Tibial nerve (tissue), 4 donors: ENCODE data around the gene HIPK2. TPM values are rescaled to one million over a fixed set of nuclear protein-coding genes. Genes with fewer than 3 reads are reported as not detected.

ENCODE experiments used
- DNase-seq, 2 donors: peaks; one replicate each; pipeline ENCODE4 v3.0.0-alpha.2; 2019; ENCODE audit warnings: low spot score in 2 of 2
- H3K27ac ChIP-seq, 4 donors: fragments of 200-600 bp; sonication (generic) in 3 of 4; one replicate each; pipeline ENCODE4 v1.5.1; 2017 to 2019; ENCODE audit warnings: mild to moderate bottlenecking in 1 of 4
- H3K27me3 ChIP-seq, 2 donors: fragments of 200-600 bp; sonication (generic) in 1 of 2; one replicate each; pipeline versions ENCODE4 v1.5.1 to v1.6.0; 2017 to 2019
- H3K36me3 ChIP-seq, 3 donors: fragments of 200-600 bp; sonication (generic); one replicate each; pipeline ENCODE4 v1.5.1; 2018 to 2019
- H3K4me1 ChIP-seq, 4 donors: fragments of 200-600 bp; sonication (generic) in 3 of 4; one replicate each; pipeline ENCODE4 v1.5.1; 2017 to 2019
- H3K4me3 ChIP-seq, 4 donors: fragments of 200-600 bp; sonication (generic) in 3 of 4; one replicate each; pipeline ENCODE4 v1.5.1; 2017 to 2019; ENCODE audit warnings: mild to moderate bottlenecking in 1 of 4, moderate library complexity in 1 of 4
- H3K9me3 ChIP-seq, 4 donors: fragments of 200-600 bp; sonication (generic) in 3 of 4; one replicate each; pipeline ENCODE4 v1.5.1; 2017 to 2019
- EP300 ChIP-seq, 2 donors: sonication (generic); formaldehyde crosslinking; IDR thresholded peaks; one replicate each; pipeline ENCODE4 v1.6.1; 2017; ENCODE audit warnings: antibody characterized with exemption in 2 of 2, mild to moderate bottlenecking in 1 of 2
- POLR2A ChIP-seq, 2 donors: fragments of 450-650 bp; IDR thresholded peaks; one replicate each; pipeline ENCODE4 v1.6.1; 2017; ENCODE audit warnings: antibody characterized with exemption in 2 of 2, mild to moderate bottlenecking in 2 of 2, moderate library complexity in 2 of 2
- WGBS, 2 donors: methylation state at CpG; one replicate each; pipeline ENCODE4 v1.1.5; 2018; 5-methylcytosine and 5-hydroxymethylcytosine counted together
- total RNA-seq, 4 donors: library from RNA; depleted of rRNA; stranded (reverse); fragments of >200 nt; gene quantifications; one replicate each; pipeline ENCODE4 v1.1.0, GENCODE V29; 2016
- TF ChIP-seq, protein P1 (sequence below), 5 experiments: fragments of 200-600 bp in 3 of 5; fragments of 450-650 bp in 2 of 5; sonication (generic) in 3 of 5; IDR thresholded peaks; one replicate each; pipeline ENCODE4 v1.5.1; 2016 to 2019; ENCODE audit warnings: antibody characterized with exemption in 5 of 5, mild to moderate bottlenecking in 3 of 5, moderate library complexity in 2 of 5

The HIPK2 gene
- total RNA-seq, 4 donors from 2014 or later = 24.9 to 41.1 (median 29.7) TPM

DNA sequence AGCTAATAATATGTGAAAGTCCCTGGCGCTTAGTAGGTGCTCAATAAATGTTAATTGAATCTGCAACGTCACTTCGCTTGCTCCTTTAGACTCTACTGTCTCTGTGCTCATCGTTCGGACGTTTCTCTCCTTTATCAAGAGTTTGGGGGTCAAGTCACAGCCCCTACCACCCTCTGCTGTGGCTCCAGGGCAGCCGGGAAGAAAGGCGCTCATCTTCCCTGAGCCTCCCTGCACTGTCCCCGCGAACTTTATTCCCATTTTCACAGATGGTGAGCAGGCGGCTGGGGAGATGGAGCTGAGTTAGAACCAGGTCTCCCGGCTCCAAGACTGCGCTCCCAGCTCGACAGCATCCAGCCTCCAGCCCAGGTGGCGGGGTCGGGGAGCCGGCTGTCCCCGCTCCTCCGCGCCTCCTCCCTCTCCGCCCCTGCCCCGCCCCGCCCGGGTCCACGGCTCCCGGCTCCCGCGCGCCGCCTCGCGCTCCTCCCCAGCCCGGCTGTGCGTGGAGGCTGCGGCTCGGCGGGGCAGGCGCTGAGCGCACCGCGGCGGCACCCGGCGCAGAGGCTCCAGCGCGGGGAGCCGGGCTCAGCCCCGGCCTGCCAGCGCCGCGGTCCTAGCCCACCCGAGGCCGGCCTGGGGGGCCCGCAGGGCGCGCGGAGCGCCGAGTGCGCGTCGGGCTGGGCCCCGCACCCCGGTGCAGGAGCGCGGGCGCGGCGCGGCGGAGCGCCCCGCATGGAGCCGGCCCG lies 254.4 kb downstream of the HIPK2 start, which contains the start of gene CLEC2L:
Gene CLEC2L, plus strand, starts transcription at position 487 of the 743 bp plus-strand sequence. Its CDS starts 243 bp downstream, at position 730.
- DNase-seq = no peak
- no peak within 1 kb of the TSS for H3K27ac ChIP-seq
- peaks cover 0 to 42% of the 10 kb centered on the region in 2 donors for H3K27me3 ChIP-seq
- H3K4me1 ChIP-seq = peaks cover 0 to 11% (median 0%) of the 10 kb centered on the region in 4 donors
- TF ChIP-seq EP300 (IDR thresholded peaks at IDR 0.05) = no peak
- no peak for TF ChIP-seq POLR2A (IDR thresholded peaks at IDR 0.05)
- TF ChIP-seq, protein P1, sequence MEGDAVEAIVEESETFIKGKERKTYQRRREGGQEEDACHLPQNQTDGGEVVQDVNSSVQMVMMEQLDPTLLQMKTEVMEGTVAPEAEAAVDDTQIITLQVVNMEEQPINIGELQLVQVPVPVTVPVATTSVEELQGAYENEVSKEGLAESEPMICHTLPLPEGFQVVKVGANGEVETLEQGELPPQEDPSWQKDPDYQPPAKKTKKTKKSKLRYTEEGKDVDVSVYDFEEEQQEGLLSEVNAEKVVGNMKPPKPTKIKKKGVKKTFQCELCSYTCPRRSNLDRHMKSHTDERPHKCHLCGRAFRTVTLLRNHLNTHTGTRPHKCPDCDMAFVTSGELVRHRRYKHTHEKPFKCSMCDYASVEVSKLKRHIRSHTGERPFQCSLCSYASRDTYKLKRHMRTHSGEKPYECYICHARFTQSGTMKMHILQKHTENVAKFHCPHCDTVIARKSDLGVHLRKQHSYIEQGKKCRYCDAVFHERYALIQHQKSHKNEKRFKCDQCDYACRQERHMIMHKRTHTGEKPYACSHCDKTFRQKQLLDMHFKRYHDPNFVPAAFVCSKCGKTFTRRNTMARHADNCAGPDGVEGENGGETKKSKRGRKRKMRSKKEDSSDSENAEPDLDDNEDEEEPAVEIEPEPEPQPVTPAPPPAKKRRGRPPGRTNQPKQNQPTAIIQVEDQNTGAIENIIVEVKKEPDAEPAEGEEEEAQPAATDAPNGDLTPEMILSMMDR (IDR thresholded peaks at IDR 0.05) = no peak
- no peaks in the 10 kb centered on the region for H3K9me3 ChIP-seq
- H3K36me3 ChIP-seq = no peaks in the 10 kb centered on the region
- H3K4me3 ChIP-seq = peak within 1 kb of the TSS in 1 of 4 donors; percentile 33
- 8 to 17% methylated on average over 13 to 18 of the region's 75 CpGs for WGBS, 2 donors

DNA sequence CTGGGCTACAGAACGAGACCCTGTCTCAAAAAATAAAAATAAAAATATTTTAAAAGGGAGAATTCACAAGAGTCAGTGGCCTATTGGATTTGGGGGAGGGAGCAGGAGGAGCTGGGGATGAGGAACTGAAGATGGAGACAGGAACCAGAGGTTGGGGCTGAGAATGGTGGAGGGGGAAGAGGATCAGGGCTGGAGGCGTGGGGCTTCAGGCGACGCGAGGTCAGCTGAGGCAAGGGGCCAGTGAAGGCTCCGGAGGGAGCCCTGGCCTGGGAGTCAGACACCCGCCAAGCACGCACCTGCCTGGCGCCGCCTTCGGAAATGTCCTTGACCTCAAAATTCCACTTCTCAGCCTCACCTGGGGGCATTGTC lies 255.0 kb downstream of the HIPK2 start:
- TF ChIP-seq POLR2A (IDR thresholded peaks at IDR 0.05) (no peak), EP300 (IDR thresholded peaks at IDR 0.05) (no peak)
- TF ChIP-seq, protein P1 (IDR thresholded peaks at IDR 0.05) = no peak
- no peak for DNase-seq
- Histone ChIP-seq H3K9me3 (no peaks in the 10 kb centered on the region), H3K36me3 (no peaks in the 10 kb centered on the region), H3K4me1 (peaks cover 0 to 11% (median 0%) of the 10 kb centered on the region in 4 donors), H3K4me3 (no peak overlapping the region), H3K27ac (no peak overlapping the region), H3K27me3 (peaks cover 0 to 42% of the 10 kb centered on the region in 2 donors)
- 24 to 28% methylated on average over 11 of the region's 11 CpGs for WGBS, 2 donors

DNA sequence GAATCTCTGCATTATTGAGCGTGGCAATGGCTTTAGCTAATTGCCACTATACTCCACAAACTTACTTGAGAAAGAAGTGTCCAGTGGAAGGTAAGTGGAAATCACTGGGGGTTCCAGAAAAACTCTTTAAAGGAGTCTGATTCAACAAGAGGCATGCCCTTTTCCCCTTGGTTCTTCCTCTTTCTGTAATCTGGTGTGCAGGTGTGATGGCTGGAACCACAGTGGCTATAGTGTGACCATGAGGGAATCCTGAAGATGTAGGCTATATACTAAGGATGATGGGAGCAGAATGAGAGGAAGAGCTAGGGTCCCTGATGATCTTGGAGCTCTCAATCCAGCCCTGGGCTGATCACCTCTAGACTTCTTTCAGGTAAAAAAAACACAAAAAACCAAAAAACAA lies 256.4 kb downstream of the HIPK2 start:
- 83 to 90% methylated on average over 1 of the region's 1 CpG for WGBS, 2 donors
- peaks cover 0 to 11% (median 0%) of the 10 kb centered on the region in 4 donors for H3K4me1 ChIP-seq
- H3K4me3 ChIP-seq = no peak overlapping the region
- H3K27ac ChIP-seq = no peak overlapping the region
- H3K27me3 ChIP-seq = peaks cover 0 to 42% of the 10 kb centered on the region in 2 donors
- no peak for TF ChIP-seq EP300 (IDR thresholded peaks at IDR 0.05)
- TF ChIP-seq POLR2A (IDR thresholded peaks at IDR 0.05) = no peak
- TF ChIP-seq, protein P1 (IDR thresholded peaks at IDR 0.05) = no peak
- no peaks in the 10 kb centered on the region for H3K9me3 ChIP-seq
- no peak for DNase-seq
- H3K36me3 ChIP-seq = no peaks in the 10 kb centered on the region

DNA sequence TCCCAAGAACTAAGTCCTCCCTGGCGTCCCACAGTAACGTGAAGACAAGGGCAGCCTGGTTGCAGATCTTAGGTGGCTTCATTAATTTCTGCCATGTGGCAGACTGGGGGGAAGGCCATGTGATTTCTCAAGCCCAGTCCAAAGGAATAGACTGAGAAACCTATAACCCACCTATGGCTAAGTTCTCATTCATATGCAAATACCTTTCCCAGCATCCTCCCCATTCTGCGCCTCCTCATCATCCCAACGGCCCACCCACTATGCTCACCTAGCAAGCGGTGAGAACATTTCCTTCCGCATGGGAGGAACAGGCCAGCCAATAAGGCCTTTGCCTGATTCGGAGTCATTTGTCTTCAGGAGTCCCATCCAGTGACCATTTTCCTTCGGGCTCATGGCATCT lies 262.5 kb downstream of the HIPK2 start:
- no peak for DNase-seq
- TF ChIP-seq POLR2A (IDR thresholded peaks at IDR 0.05) = no peak
- TF ChIP-seq, protein P1 (IDR thresholded peaks at IDR 0.05) = no peak
- TF ChIP-seq EP300 (IDR thresholded peaks at IDR 0.05) = no peak
- H3K27ac ChIP-seq = no peak overlapping the region
- H3K9me3 ChIP-seq = no peaks in the 10 kb centered on the region
- H3K4me1 ChIP-seq = no peaks in the 10 kb centered on the region
- H3K4me3 ChIP-seq = no peak overlapping the region
- no peaks in the 10 kb centered on the region for H3K27me3 ChIP-seq
- H3K36me3 ChIP-seq = no peaks in the 10 kb centered on the region
- WGBS, 2 donors = 78 to 85% methylated on average over 8 of the region's 8 CpGs

Other genes starting within 250 kb of the HIPK2 start
- gene TBXAS1, start 51.3 kb upstream of the HIPK2 start, total RNA-seq = 10 to 100 TPM; 19.0 to 80.4 (median 30.5) TPM